Loucy (cell line): Measurements from ENCODE around the gene TEX35.

Experiments used
- H2AFZ ChIP-seq: fragments of 200-600 bp; sonication (generic); 2 replicates; pipeline ENCODE4 v1.6.0; 2016; ENCODE audit warnings: antibody characterized with exemption, mild to moderate bottlenecking, low read length, moderate library complexity
- H3F3A ChIP-seq: fragments of 200-600 bp; 2 replicates; pipeline ENCODE4 v1.6.0; 2016; ENCODE audit warnings: antibody characterized with exemption, low read depth, mild to moderate bottlenecking
- H3K27me3 ChIP-seq: fragments of 200-600 bp; sonication (generic); 2 replicates; pipeline ENCODE4 v1.6.1; 2014; ENCODE audit warnings: low read length, mild to moderate bottlenecking; ENCODE audit not compliant: insufficient read depth, poor library complexity, severe bottlenecking
- H3K36me3 ChIP-seq: fragments of 200-600 bp; sonication (generic); 2 replicates; pipeline ENCODE4 v1.6.1; 2016; ENCODE audit warnings: low read length; ENCODE audit not compliant: insufficient read depth
- H3K4me1 ChIP-seq: fragments of 200-600 bp; sonication (generic); 2 replicates; pipeline ENCODE4 v1.5.1; 2014; ENCODE audit warnings: low read length, mild to moderate bottlenecking; ENCODE audit not compliant: insufficient read depth, poor library complexity, severe bottlenecking
- H3K4me2 ChIP-seq: fragments of 200-600 bp; sonication (generic); 2 replicates; pipeline ENCODE4 v1.6.0; 2014; ENCODE audit warnings: antibody characterized with exemption, low read length, low read depth, mild to moderate bottlenecking; ENCODE audit not compliant: poor library complexity, severe bottlenecking
- H3K4me3 ChIP-seq: fragments of 200-600 bp; sonication (generic); 2 replicates; pipeline ENCODE4 v1.5.1; 2014; ENCODE audit warnings: low read length, mild to moderate bottlenecking, mixed read lengths; ENCODE audit not compliant: poor library complexity, severe bottlenecking
- H3K79me2 ChIP-seq: fragments of 200-600 bp; sonication (generic); 2 replicates; pipeline ENCODE4 v1.6.1; 2014; ENCODE audit warnings: low read length; ENCODE audit not compliant: insufficient read depth
- H3K9ac ChIP-seq: fragments of 200-600 bp; sonication (generic); 2 replicates; pipeline ENCODE4 v1.6.0; 2014; ENCODE audit warnings: mild to moderate bottlenecking, low read depth, low read length, moderate library complexity; ENCODE audit not compliant: poor library complexity, severe bottlenecking
- H3K9me2 ChIP-seq: fragments of 200-600 bp; sonication (generic); replicated peaks from 2 replicates; pipeline ENCODE4 v1.6.1; 2016; ENCODE audit warnings: low read depth, low read length, mixed read lengths
- H3K9me3 ChIP-seq: fragments of 200-600 bp; sonication (generic); 2 replicates; pipeline ENCODE4 v1.6.1; 2014; ENCODE audit warnings: mild to moderate bottlenecking, antibody characterized with exemption, low read length, low read depth; ENCODE audit not compliant: insufficient read depth
- H4K20me1 ChIP-seq: fragments of 200-600 bp; sonication (generic); 2 replicates; pipeline ENCODE4 v1.6.0; 2014; ENCODE audit warnings: antibody characterized with exemption, low read length, mild to moderate bottlenecking; ENCODE audit not compliant: insufficient read depth, poor library complexity, severe bottlenecking
- EZH2phosphoT487 ChIP-seq: fragments of 200-600 bp; IDR thresholded peaks from 2 replicates; pipeline ENCODE4 v1.6.1; 2018; ENCODE audit warnings: antibody characterized with exemption, mild to moderate bottlenecking, moderate library complexity, borderline replicate concordance
- TF ChIP-seq, protein P1 (sequence below): fragments of 200-600 bp; sonication (generic); conservative IDR thresholded peaks from 2 replicates; pipeline ENCODE4 v1.5.1; 2014; ENCODE audit warnings: mild to moderate bottlenecking, antibody characterized with exemption, low read length

Gene TEX35

DNA sequence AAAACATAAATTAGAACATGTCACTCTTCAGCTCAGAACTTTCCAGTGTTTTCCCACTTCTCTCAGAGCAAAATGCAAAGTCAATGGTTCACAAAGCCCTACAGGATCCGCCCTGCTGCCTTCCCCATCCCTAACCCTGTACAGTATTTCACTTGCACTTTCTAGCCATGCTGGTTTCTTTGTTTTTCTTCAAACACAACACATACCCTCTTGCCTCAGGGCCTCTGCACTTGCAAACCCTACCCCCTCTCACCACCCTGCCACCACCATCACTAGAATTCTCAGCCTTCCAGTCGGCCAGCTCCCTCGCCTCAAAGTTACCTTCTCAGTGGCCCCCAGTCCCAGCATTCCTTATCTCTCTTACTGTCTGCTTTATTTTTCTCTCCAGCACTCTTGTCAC, 17.6 kb downstream of the TEX35 start:
- Histone ChIP-seq H3F3A (no peaks in the 10 kb centered on the region), H3K4me2 (no peak overlapping the region), H3K27me3 (no peaks in the 10 kb centered on the region), H3K9me2 (no peaks in the 10 kb centered on the region), H3K36me3 (no peaks in the 10 kb centered on the region), H3K4me3 (no peak overlapping the region), H3K79me2 (no peaks in the 10 kb centered on the region), H3K9me3 (no peaks in the 10 kb centered on the region), H3K4me1 (no peaks in the 10 kb centered on the region), H4K20me1 (no peaks in the 10 kb centered on the region), H3K9ac (no peak overlapping the region), H2AFZ (no peak overlapping the region)
- TF ChIP-seq EZH2phosphoT487 = no peak
- TF ChIP-seq, protein P1, sequence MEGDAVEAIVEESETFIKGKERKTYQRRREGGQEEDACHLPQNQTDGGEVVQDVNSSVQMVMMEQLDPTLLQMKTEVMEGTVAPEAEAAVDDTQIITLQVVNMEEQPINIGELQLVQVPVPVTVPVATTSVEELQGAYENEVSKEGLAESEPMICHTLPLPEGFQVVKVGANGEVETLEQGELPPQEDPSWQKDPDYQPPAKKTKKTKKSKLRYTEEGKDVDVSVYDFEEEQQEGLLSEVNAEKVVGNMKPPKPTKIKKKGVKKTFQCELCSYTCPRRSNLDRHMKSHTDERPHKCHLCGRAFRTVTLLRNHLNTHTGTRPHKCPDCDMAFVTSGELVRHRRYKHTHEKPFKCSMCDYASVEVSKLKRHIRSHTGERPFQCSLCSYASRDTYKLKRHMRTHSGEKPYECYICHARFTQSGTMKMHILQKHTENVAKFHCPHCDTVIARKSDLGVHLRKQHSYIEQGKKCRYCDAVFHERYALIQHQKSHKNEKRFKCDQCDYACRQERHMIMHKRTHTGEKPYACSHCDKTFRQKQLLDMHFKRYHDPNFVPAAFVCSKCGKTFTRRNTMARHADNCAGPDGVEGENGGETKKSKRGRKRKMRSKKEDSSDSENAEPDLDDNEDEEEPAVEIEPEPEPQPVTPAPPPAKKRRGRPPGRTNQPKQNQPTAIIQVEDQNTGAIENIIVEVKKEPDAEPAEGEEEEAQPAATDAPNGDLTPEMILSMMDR = no peak

DNA sequence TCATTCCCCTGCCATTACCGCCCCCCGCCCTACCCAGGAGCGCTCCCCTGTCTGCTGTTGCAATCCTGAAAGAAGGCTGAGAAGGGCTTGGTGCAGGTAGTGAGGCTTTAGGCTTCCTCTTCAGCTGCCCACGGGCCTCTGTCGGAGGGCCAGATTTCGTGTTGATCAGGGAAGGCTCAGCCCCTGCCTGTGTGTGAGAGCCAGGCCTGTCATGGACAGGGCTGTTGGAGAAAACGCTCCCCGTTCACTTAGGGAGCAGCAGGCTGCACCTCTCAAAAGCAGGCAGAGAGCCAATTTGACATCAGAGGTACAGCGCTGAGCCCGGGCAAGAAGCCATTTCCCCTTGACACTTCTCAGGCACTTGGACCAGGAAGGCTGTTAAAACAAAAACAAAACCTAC, 19.0 kb downstream of the TEX35 start:
- Histone ChIP-seq H3K9me3 (no peaks in the 10 kb centered on the region), H3K4me3 (no peak overlapping the region), H4K20me1 (no peaks in the 10 kb centered on the region), H3F3A (no peaks in the 10 kb centered on the region), H3K79me2 (no peaks in the 10 kb centered on the region), H3K4me1 (no peaks in the 10 kb centered on the region), H3K4me2 (peak overlapping the region; percentile 30), H3K9me2 (no peaks in the 10 kb centered on the region), H3K36me3 (no peaks in the 10 kb centered on the region), H3K27me3 (no peaks in the 10 kb centered on the region), H2AFZ (peak overlapping the region; percentile 96), H3K9ac (no peak overlapping the region)
- TF ChIP-seq, protein P1 = no peak
- no peak for TF ChIP-seq EZH2phosphoT487

DNA sequence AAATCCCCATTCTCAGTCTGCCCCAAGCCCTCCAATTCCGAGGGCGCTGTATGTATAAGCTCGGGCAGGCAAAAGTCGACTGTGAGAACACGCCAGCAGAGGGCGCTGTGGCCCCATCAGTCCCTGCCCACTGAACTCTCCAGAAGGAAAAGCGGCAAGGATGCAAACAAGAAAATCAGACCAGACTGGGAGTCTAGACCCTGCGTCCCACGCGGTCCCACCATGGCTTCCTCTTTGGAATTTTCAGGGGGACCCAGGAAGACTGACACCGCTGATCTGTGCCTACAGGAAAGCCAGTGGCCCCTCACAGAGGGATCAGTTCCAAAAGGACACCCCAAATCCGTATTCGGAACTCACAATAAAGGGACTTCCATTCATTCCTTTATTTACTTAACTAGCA, 19.5 kb downstream of the TEX35 start:
- Histone ChIP-seq H3K9ac (no peak overlapping the region), H2AFZ (peak overlapping the region; percentile 96), H3K27me3 (no peaks in the 10 kb centered on the region), H3K4me2 (peak overlapping the region; percentile 30), H3K36me3 (no peaks in the 10 kb centered on the region), H4K20me1 (no peaks in the 10 kb centered on the region), H3K4me1 (no peaks in the 10 kb centered on the region), H3F3A (no peaks in the 10 kb centered on the region), H3K9me3 (no peaks in the 10 kb centered on the region), H3K4me3 (no peak overlapping the region), H3K9me2 (no peaks in the 10 kb centered on the region), H3K79me2 (no peaks in the 10 kb centered on the region)
- TF ChIP-seq, protein P1 = peak; percentile 93
- no peak for TF ChIP-seq EZH2phosphoT487
